Spleen (tissue), 11 donors: ENCODE measurements around the gene ST3GAL2. TPM values are rescaled to one million over a fixed set of nuclear protein-coding genes. Genes with fewer than 3 reads are reported as not detected.
A peak's percentile ranks its signal among the peaks of the same experiment; 100 is the strongest.

Source experiments
- DNase-seq: peaks from one replicate; pipeline ENCODE4 v3.0.0-alpha.2; 2020
- H3K27ac ChIP-seq, 8 donors: fragments of 200-600 bp; sonication (generic) in 7 of 8; 1 replicate in 4 of 8; 2 replicates in 4 of 8; pipeline versions ENCODE4 v1.5.0 to v1.8.0; 2016 to 2021; ENCODE audit warnings: inconsistent platforms in 4 of 8, mild to moderate bottlenecking in 4 of 8, moderate library complexity in 1 of 8
- H3K27me3 ChIP-seq, 7 donors: fragments of 200-600 bp; sonication (generic) in 6 of 7; replicated peaks in 1 of 7; 1 replicate in 4 of 7; 2 replicates in 3 of 7; pipeline versions ENCODE4 v1.5.0 to v1.8.0; 2016 to 2021; ENCODE audit warnings: inconsistent platforms in 3 of 7, mild to moderate bottlenecking in 1 of 7
- H3K36me3 ChIP-seq, 6 donors: fragments of 200-600 bp; sonication (generic) in 5 of 6; 1 replicate in 4 of 6; 2 replicates in 2 of 6; pipeline versions ENCODE4 v1.5.0 to v1.8.0; 2016 to 2021; ENCODE audit warnings: inconsistent platforms in 2 of 6
- H3K4me1 ChIP-seq, 6 donors: fragments of 200-600 bp; sonication (generic) in 5 of 6; 1 replicate in 3 of 6; 2 replicates in 3 of 6; pipeline versions ENCODE4 v1.5.0 to v1.8.0; 2016 to 2021; ENCODE audit warnings: inconsistent platforms in 3 of 6
- H3K4me3 ChIP-seq, 8 donors: fragments of 200-600 bp; sonication (generic) in 7 of 8; 1 replicate in 4 of 8; 2 replicates in 4 of 8; pipeline versions ENCODE4 v1.5.0 to v1.8.0; 2016 to 2021; ENCODE audit warnings: inconsistent platforms in 4 of 8, mild to moderate bottlenecking in 4 of 8, moderate library complexity in 2 of 8
- H3K9me3 ChIP-seq, 8 donors: fragments of 200-600 bp; sonication (generic) in 7 of 8; 1 replicate in 4 of 8; 2 replicates in 4 of 8; pipeline versions ENCODE4 v1.5.0 to v1.8.0; 2016 to 2021; ENCODE audit warnings: inconsistent platforms in 4 of 8
- POLR2A ChIP-seq, 3 donors: fragments of 450-650 bp; IDR thresholded peaks; one replicate each; pipeline ENCODE4 v1.5.1; 2017; ENCODE audit warnings: antibody characterized with exemption in 3 of 3, mild to moderate bottlenecking in 1 of 3
- POLR2AphosphoS5 ChIP-seq, 3 donors: sonication (generic); formaldehyde crosslinking; IDR thresholded peaks; one replicate each; pipeline ENCODE4 v1.5.1; 2017; ENCODE audit warnings: antibody characterized with exemption in 3 of 3
- WGBS, 5 donors: extraction: QIAGEN DNeasy Blood & Tissue Kit in 3 of 5; methylation state at CpG; one replicate each; pipeline versions ENCODE4 v1.1.5 to v1.1.7; 2013 to 2018; 5-methylcytosine and 5-hydroxymethylcytosine counted together
- intact Hi-C: fragments of 100-400 bp; cut with DNase I; formaldehyde crosslinking; loops from one replicate; pipeline ENCODE4 v1.15.0; 2023; ENCODE audit warnings: low total_unique reads
- polyA plus RNA-seq, 3 donors: library from polyadenylated mRNA; stranded (reverse); fragments of 200-250 nt; gene quantifications; one replicate each; pipeline ENCODE4 v1.2.1, GENCODE V29; 2013
- total RNA-seq, 7 donors: library from RNA; depleted of rRNA in 3 of 7; stranded (reverse); fragments of >200 nt in 3 of 7; fragmentation: NEBNext Ultra II Directional in 4 of 7; extraction: Animal tissue kit (Norgen Biotek cat#: 25700) in 4 of 7; gene quantifications; one replicate each; pipeline versions ENCODE4 v1.1.0 to v1.2.1, GENCODE V29; 2016 to 2021
- TF ChIP-seq, protein P1 (sequence below), 11 experiments: fragments of 200-600 bp in 7 of 11; fragments of 450-650 bp in 4 of 11; sonication (generic) in 4 of 11; IDR thresholded peaks in 8 of 11; conservative IDR thresholded peaks in 3 of 11; 1 replicate in 7 of 11; 2 replicates in 4 of 11; pipeline versions ENCODE4 v1.4.0 to v1.8.0; 2016 to 2021; ENCODE audit warnings: antibody characterized with exemption in 11 of 11, inconsistent platforms in 4 of 11, mild to moderate bottlenecking in 1 of 11
- donor health status: healthy with polysubstance abuse.
- donor health status: DM: no; HTN: no; CAD: no; lungs with moderate emphysema.
- donor health status: DM: no; HTN: no; CAD: no.
- donor health status: Bipolar disorder and iron deficiency.
- donor health status: healthy.
- donor health status: DM: no; HTN: no; CAD: no.
- donor health status: DM: yes; HTN: yes; CAD: no.

The ST3GAL2 gene
- total and polyA plus RNA-seq, 10 donors: 5.2 to 66.9 (median 43.7) TPM

DNA sequence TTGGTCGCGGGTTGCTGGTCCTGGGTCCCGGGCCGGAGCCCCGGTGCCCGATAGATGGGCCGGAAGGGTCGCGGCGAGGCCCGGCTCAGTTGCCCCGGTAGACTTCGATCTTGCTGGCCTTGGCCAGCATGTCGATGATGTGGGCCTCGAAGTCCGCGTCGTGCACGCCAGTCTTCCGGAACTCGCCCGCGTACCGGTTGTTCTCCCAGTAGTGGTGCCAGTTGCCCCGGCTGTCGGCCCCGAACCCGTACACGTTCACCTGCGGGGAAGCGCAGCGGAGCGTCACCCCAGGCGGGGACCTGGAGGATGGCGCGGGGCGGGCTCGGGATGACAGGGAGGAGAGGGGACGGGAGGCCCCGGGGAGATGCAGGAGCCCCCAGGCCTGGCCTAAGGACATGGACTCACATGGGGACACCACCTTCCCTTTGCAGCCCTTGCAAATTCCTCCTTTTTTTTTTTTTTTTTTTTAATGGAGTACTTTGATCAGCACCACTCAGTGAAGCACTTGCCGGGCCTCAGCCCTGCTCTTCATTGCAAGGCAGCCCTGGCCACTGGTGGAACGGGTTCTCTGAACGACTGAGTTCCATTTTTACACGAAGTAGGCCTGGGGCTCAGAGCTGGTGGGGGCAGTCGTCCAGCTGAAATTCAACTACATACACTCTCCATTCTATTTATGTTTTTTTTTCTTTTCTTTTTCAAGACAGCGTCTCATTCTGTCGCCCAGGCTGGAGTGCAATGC, 57.1 kb downstream of the ST3GAL2 start:
- TF ChIP-seq, protein P1, sequence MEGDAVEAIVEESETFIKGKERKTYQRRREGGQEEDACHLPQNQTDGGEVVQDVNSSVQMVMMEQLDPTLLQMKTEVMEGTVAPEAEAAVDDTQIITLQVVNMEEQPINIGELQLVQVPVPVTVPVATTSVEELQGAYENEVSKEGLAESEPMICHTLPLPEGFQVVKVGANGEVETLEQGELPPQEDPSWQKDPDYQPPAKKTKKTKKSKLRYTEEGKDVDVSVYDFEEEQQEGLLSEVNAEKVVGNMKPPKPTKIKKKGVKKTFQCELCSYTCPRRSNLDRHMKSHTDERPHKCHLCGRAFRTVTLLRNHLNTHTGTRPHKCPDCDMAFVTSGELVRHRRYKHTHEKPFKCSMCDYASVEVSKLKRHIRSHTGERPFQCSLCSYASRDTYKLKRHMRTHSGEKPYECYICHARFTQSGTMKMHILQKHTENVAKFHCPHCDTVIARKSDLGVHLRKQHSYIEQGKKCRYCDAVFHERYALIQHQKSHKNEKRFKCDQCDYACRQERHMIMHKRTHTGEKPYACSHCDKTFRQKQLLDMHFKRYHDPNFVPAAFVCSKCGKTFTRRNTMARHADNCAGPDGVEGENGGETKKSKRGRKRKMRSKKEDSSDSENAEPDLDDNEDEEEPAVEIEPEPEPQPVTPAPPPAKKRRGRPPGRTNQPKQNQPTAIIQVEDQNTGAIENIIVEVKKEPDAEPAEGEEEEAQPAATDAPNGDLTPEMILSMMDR (IDR thresholded peaks at IDR 0.05 in 8 of 11, conservative IDR thresholded peaks at IDR 0.05 in 3 of 11): no peak
- no peak for TF ChIP-seq POLR2AphosphoS5 (IDR thresholded peaks at IDR 0.05)
- intact Hi-C loops: loop anchor here (10.0 kb wide), 1 partner anchor 53 kb away; the partner anchor contains the start of gene ST3GAL2
- no peaks in the 10 kb centered on the region for H3K9me3 ChIP-seq
- 20 to 30% (median 22%) methylated on average over 36 to 47 of the region's 47 CpGs for WGBS, 5 donors
- H3K27me3 ChIP-seq: no peaks in the 10 kb centered on the region
- H3K4me1 ChIP-seq: peaks cover 15 to 42% (median 29%) of the 10 kb centered on the region in 6 donors
- DNase-seq: no peak
- peak overlapping the region; percentile 60 to 90 (median 80) for H3K4me3 ChIP-seq
- peaks cover 0 to 84% (median 18%) of the 10 kb centered on the region in 6 donors for H3K36me3 ChIP-seq
- H3K27ac ChIP-seq: peak overlapping the region; percentile 44 to 91 (median 86)

- TF ChIP-seq POLR2A (IDR thresholded peaks at IDR 0.05) (peak in 2 of 3 donors; percentile 51 to 73), POLR2AphosphoS5 (IDR thresholded peaks at IDR 0.05) (peak; percentile 89 to 97 (median 95))
- TF ChIP-seq, protein P1 (IDR thresholded peaks at IDR 0.05 in 8 of 11, conservative IDR thresholded peaks at IDR 0.05 in 3 of 11): peak in 6 of 11 experiments; percentile 4 to 47 (median 29)
- H3K36me3 ChIP-seq: peaks cover 0 to 84% (median 16%) of the 10 kb centered on the region in 6 donors
- WGBS, 5 donors: 0 to 4% (median 3%) methylated on average over 21 to 52 of the region's 52 CpGs
- H3K27ac ChIP-seq: peak overlapping the region; percentile 77 to 91 (median 88)
- peak; percentile 96 for DNase-seq
- no peaks in the 10 kb centered on the region for H3K9me3 ChIP-seq
- intact Hi-C loops: loop anchor here (10.0 kb wide), 1 partner anchor 54 kb away; the partner anchor contains the start of gene ST3GAL2
- peaks cover 15 to 42% (median 29%) of the 10 kb centered on the region in 6 donors for H3K4me1 ChIP-seq
- peak overlapping the region; percentile 60 to 90 (median 80) for H3K4me3 ChIP-seq
- no peaks in the 10 kb centered on the region for H3K27me3 ChIP-seq
These were observed 57.8 kb downstream of the ST3GAL2 start for GRCh38 chr16:70380919-70381603.

- Histone ChIP-seq H3K9me3 (no peaks in the 10 kb centered on the region), H3K36me3 (peaks cover 0 to 84% (median 16%) of the 10 kb centered on the region in 6 donors), H3K27ac (peak overlapping the region; percentile 77 to 91 (median 88)), H3K4me3 (peak overlapping the region; percentile 60 to 90 (median 80)), H3K27me3 (no peaks in the 10 kb centered on the region), H3K4me1 (peaks cover 15 to 42% (median 29%) of the 10 kb centered on the region in 6 donors)
- 1 to 4% (median 4%) methylated on average over 19 to 31 of the region's 31 CpGs for WGBS, 5 donors
- intact Hi-C loops: loop anchor here (10.0 kb wide), 1 partner anchor 54 kb away; the partner anchor contains the start of gene ST3GAL2
- TF ChIP-seq POLR2AphosphoS5 (IDR thresholded peaks at IDR 0.05) (peak in 1 of 3 donors; percentile 1), POLR2A (IDR thresholded peaks at IDR 0.05) (no peak)
- TF ChIP-seq, protein P1 (IDR thresholded peaks at IDR 0.05 in 8 of 11, conservative IDR thresholded peaks at IDR 0.05 in 3 of 11): no peak
- peak; percentile 89 for DNase-seq
These were observed 58.5 kb downstream of the ST3GAL2 start for GRCh38 chr16:70380248-70380918.
